Neural cell (in vitro differentiated cells): ENCODE results near the gene COQ4. TPM values are rescaled to one million over a fixed set of nuclear protein-coding genes. Genes with fewer than 3 reads are reported as not detected.

Source experiments
- H2AFZ ChIP-seq: fragments of 200-600, 300-800 bp; sonication (generic), shearing (Covaris generic); 2 replicates; pipeline ENCODE4 v1.6.0; 2014; ENCODE audit warnings: low read depth, mild to moderate bottlenecking, antibody characterized with exemption, low read length, moderate library complexity
- H3F3A ChIP-seq: fragments of 200-600 bp; shearing (Covaris generic); 2 replicates; pipeline ENCODE4 v1.6.1; 2016; ENCODE audit warnings: mild to moderate bottlenecking, moderate library complexity, mixed read lengths, antibody characterized with exemption, low read length; ENCODE audit not compliant: insufficient read depth, poor library complexity, severe bottlenecking
- H3K27ac ChIP-seq: fragments of 200-600, 300-800 bp; sonication (generic), shearing (Covaris generic); 2 replicates; pipeline ENCODE4 v1.5.1; 2014; ENCODE audit warnings: mild to moderate bottlenecking, low read length, moderate library complexity
- H3K27me3 ChIP-seq: fragments of 300-800, 200-600 bp; sonication (generic), shearing (Covaris generic); 2 replicates; pipeline ENCODE4 v1.6.0; 2014; ENCODE audit warnings: mild to moderate bottlenecking, low read depth, low read length, moderate library complexity; ENCODE audit not compliant: insufficient read depth
- H3K36me3 ChIP-seq: fragments of 300-800, 200-600 bp; sonication (generic), shearing (Covaris generic); 2 replicates; pipeline ENCODE4 v1.5.1; 2014; ENCODE audit warnings: mild to moderate bottlenecking, antibody characterized with exemption, low read length, moderate library complexity; ENCODE audit not compliant: insufficient read depth
- H3K4me2 ChIP-seq: fragments of 300-800, 200-600 bp; sonication (generic), shearing (Covaris generic); 2 replicates; pipeline ENCODE4 v1.6.0; 2014; ENCODE audit warnings: mild to moderate bottlenecking, low read length
- H3K4me3 ChIP-seq: fragments of 300-800, 200-600 bp; sonication (generic), shearing (Covaris generic); 2 replicates; pipeline ENCODE4 v1.5.1; 2014; ENCODE audit warnings: mild to moderate bottlenecking, low read length, moderate library complexity
- H3K79me2 ChIP-seq: fragments of 200-600 bp; shearing (Covaris generic); replicated peaks from 2 replicates; pipeline ENCODE4 v1.6.0; 2014; ENCODE audit warnings: mild to moderate bottlenecking, low read length, moderate library complexity; ENCODE audit not compliant: insufficient read depth
- H3K9ac ChIP-seq: fragments of 300-800, 200-600 bp; sonication (generic), shearing (Covaris generic); 2 replicates; pipeline ENCODE4 v1.6.1; 2016; ENCODE audit warnings: mild to moderate bottlenecking, low read length, mixed read lengths
- H3K9me2 ChIP-seq: fragments of 200-600 bp; shearing (Covaris generic); 2 replicates; pipeline ENCODE4 v1.6.1; 2016; ENCODE audit warnings: mild to moderate bottlenecking, low read length, mixed read lengths; ENCODE audit not compliant: insufficient read depth
- H3K9me3 ChIP-seq: fragments of 200-600, 300-800 bp; sonication (generic), shearing (Covaris generic); 2 replicates; pipeline ENCODE4 v1.6.1; 2016; ENCODE audit warnings: mild to moderate bottlenecking, mixed run types, low read length, moderate library complexity, mixed read lengths
- H4K20me1 ChIP-seq: fragments of 200-600 bp; shearing (Covaris generic); 2 replicates; pipeline ENCODE4 v1.6.1; 2016; ENCODE audit warnings: mild to moderate bottlenecking, mixed run types; ENCODE audit not compliant: insufficient read depth
- CTCF ChIP-seq: fragments of 450-650 bp; IDR thresholded peaks from 2 replicates; pipeline ENCODE4 v1.5.1; 2014; ENCODE audit warnings: antibody characterized with exemption, mild to moderate bottlenecking, moderate library complexity; ENCODE audit not compliant: poor library complexity, severe bottlenecking
- EP300 ChIP-seq: fragments of 450-650 bp; conservative IDR thresholded peaks from 2 replicates; pipeline ENCODE4 v1.6.1; 2014; ENCODE audit warnings: antibody characterized with exemption, mild to moderate bottlenecking, moderate library complexity; ENCODE audit not compliant: poor library complexity, severe bottlenecking
- EZH2 ChIP-seq: fragments of 200-600, 300-800 bp; shearing (Covaris generic), sonication (generic); IDR thresholded peaks from 2 replicates; pipeline ENCODE4 v1.6.1; 2014; ENCODE audit warnings: antibody characterized with exemption, low read length, borderline replicate concordance, mild to moderate bottlenecking; ENCODE audit not compliant: insufficient read depth, poor library complexity, severe bottlenecking
- MXI1 ChIP-seq: fragments of 450-650 bp; conservative IDR thresholded peaks from 2 replicates; pipeline ENCODE4 v1.6.1; 2014; ENCODE audit warnings: antibody characterized with exemption, mild to moderate bottlenecking; ENCODE audit not compliant: poor library complexity, severe bottlenecking
- POLR2AphosphoS5 ChIP-seq: IDR thresholded peaks from 2 replicates; pipeline ENCODE4 v1.6.1; 2012
- RAD21 ChIP-seq: fragments of 450-650 bp; conservative IDR thresholded peaks from 2 replicates; pipeline ENCODE4 v1.6.1; 2014; ENCODE audit warnings: antibody characterized with exemption, mild to moderate bottlenecking, moderate library complexity
- SMC3 ChIP-seq: fragments of 450-650 bp; conservative IDR thresholded peaks from 2 replicates; pipeline ENCODE4 v1.6.1; 2014; ENCODE audit warnings: antibody characterized with exemption, mild to moderate bottlenecking, moderate library complexity; ENCODE audit not compliant: poor library complexity
- TAF1 ChIP-seq: IDR thresholded peaks from 2 replicates; pipeline ENCODE4 v1.6.1; 2012; ENCODE audit warnings: low read depth
- polyA plus RNA-seq: library from polyadenylated mRNA; depleted of rRNA; stranded (reverse); fragments of >200 nt; gene quantifications from 2 replicates; pipeline ENCODE4 v1.2.3, GENCODE V29; 2014
- TF ChIP-seq, protein P1 (sequence below): IDR thresholded peaks from 2 replicates; pipeline ENCODE4 v1.6.1; 2012; ENCODE audit warnings: borderline replicate concordance

Gene COQ4
- polyA plus RNA-seq, 1 donor from 2014 or later = 108 TPM

GRCh38 chr9:128371630-128372117, 49.0 kb downstream of the COQ4 start:
- peak overlapping the region; percentile 81 for H3K4me2 ChIP-seq
- TF ChIP-seq TAF1 (no peak), SMC3 (no peak), RAD21 (no peak), EP300 (no peak), CTCF (no peak), POLR2AphosphoS5 (no peak), MXI1 (no peak), EZH2 (no peak)
- TF ChIP-seq, protein P1, sequence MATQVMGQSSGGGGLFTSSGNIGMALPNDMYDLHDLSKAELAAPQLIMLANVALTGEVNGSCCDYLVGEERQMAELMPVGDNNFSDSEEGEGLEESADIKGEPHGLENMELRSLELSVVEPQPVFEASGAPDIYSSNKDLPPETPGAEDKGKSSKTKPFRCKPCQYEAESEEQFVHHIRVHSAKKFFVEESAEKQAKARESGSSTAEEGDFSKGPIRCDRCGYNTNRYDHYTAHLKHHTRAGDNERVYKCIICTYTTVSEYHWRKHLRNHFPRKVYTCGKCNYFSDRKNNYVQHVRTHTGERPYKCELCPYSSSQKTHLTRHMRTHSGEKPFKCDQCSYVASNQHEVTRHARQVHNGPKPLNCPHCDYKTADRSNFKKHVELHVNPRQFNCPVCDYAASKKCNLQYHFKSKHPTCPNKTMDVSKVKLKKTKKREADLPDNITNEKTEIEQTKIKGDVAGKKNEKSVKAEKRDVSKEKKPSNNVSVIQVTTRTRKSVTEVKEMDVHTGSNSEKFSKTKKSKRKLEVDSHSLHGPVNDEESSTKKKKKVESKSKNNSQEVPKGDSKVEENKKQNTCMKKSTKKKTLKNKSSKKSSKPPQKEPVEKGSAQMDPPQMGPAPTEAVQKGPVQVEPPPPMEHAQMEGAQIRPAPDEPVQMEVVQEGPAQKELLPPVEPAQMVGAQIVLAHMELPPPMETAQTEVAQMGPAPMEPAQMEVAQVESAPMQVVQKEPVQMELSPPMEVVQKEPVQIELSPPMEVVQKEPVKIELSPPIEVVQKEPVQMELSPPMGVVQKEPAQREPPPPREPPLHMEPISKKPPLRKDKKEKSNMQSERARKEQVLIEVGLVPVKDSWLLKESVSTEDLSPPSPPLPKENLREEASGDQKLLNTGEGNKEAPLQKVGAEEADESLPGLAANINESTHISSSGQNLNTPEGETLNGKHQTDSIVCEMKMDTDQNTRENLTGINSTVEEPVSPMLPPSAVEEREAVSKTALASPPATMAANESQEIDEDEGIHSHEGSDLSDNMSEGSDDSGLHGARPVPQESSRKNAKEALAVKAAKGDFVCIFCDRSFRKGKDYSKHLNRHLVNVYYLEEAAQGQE = no peak

DNA sequence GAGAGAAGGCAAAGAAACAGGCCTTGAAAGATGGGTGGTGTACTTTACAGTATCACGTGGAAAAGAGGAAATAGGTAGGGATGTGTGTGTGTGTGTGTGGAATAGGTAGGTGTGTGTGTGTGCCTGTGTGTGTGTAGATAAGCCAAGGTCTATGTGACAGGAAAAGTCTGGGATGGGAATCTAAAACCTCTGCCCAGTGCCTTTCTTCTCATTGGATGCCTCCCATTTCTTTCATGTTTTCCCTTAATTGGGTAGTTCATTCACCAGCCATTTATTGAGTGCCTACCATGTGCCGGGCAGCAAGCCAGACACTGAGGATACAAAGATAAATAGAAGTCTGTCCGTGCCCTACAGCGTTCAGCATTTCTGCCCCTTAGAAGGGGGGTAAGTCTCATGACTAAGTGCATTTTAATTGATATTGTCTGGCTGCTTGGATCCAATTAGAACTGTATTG, 49.6 kb downstream of the COQ4 start:
- H3K27ac ChIP-seq = no peak overlapping the region
- H3K4me3 ChIP-seq = peak overlapping the region; percentile 79
- H4K20me1 ChIP-seq = no peaks in the 10 kb centered on the region
- H3K9me2 ChIP-seq = no peaks in the 10 kb centered on the region
- TF ChIP-seq, protein P1 = no peak
- TF ChIP-seq RAD21 (no peak), TAF1 (no peak), MXI1 (no peak)
- no peaks in the 10 kb centered on the region for H3K9me3 ChIP-seq
- peaks cover 13% of the 10 kb centered on the region for H3K79me2 ChIP-seq
- no peaks in the 10 kb centered on the region for H3F3A ChIP-seq
- H3K9ac ChIP-seq = peak overlapping the region; percentile 86
- H3K4me2 ChIP-seq = peak overlapping the region; percentile 81
- no peaks in the 10 kb centered on the region for H3K36me3 ChIP-seq
- no peaks in the 10 kb centered on the region for H3K27me3 ChIP-seq
- no peak overlapping the region for H2AFZ ChIP-seq

More at GRCh38 chr9:128371630-128372117, 49.0 kb downstream of the COQ4 start:
- Histone ChIP-seq H4K20me1 (no peaks in the 10 kb centered on the region), H3K36me3 (no peaks in the 10 kb centered on the region), H3K4me3 (peak overlapping the region; percentile 79), H3K9me2 (no peaks in the 10 kb centered on the region), H3K9me3 (no peaks in the 10 kb centered on the region), H3K27ac (peak overlapping the region; percentile 58), H2AFZ (peak overlapping the region; percentile 46), H3K9ac (peak overlapping the region; percentile 86), H3K79me2 (peaks cover 13% of the 10 kb centered on the region), H3K27me3 (no peaks in the 10 kb centered on the region), H3F3A (no peaks in the 10 kb centered on the region)
